ENCODE measurements around the gene RSBN1L. TPM values are rescaled to one million over a fixed set of nuclear protein-coding genes. Genes with fewer than 3 reads are reported as not detected.
"Not testable (repeated sequence)": the region's sequence is repeated elsewhere in the genome, so short reads cannot be mapped to it uniquely, and the experiment has no call there.

Gene RSBN1L
- total and polyA plus RNA-seq, 2 experiments from 2014 or later: 4.8 to 19.2 TPM

DNA sequence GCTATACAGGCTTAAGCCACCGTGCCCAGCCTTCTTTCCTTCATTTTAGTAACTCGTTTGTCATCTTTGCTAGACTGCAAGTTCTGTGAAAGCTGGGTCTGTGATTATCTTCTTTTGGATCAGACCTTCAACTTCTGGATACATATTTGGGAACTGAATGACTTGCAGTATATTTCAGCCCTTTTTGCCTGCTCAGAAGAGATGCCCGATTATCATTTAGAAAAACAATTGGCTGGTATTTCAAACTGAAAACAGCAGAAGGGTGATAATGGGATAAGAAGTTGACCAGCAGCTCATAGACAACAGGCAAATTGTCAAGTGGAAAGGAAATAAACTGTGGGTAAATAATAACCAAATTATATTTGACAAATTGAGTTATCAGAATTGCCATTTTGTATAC, 14.6 kb downstream of the RSBN1L start:
- 92% methylated on average over 3 of the region's 3 CpGs for WGBS (ENCODE audit: low lambda C conversion rate, missing lambda C conversion rate)
- Histone ChIP-seq H3K79me2 (peaks cover 98% of the 10 kb centered on the region), H2AFZ (no peak overlapping the region), H3K27me3 (no peaks in the 10 kb centered on the region), H3K4me3 (no peak overlapping the region), H3K36me3 (replicated peaks; ENCODE audit: insufficient read depth, low read depth) (no peaks in the 10 kb centered on the region), H3K4me1 (ENCODE audit: insufficient read depth) (no peaks in the 10 kb centered on the region), H3K9me3 (ENCODE audit: low read depth) (no peaks in the 10 kb centered on the region), H3K9me2 (replicated peaks; ENCODE audit: insufficient read depth) (no peaks in the 10 kb centered on the region), H3K27ac (no peak overlapping the region), H3K4me2 (no peak overlapping the region), H4K20me1 (ENCODE audit: insufficient read depth, poor library complexity, severe bottlenecking) (peaks cover 5% of the 10 kb centered on the region)
- TF ChIP-seq EZH2 (IDR thresholded peaks at IDR 0.05; ENCODE audit: borderline replicate concordance): no peak
- TF ChIP-seq EZH2phosphoT487 (IDR thresholded peaks at IDR 0.05; ENCODE audit: low read depth, severe bottlenecking, unreplicated experiment): no peak
- TF ChIP-seq, protein P1, sequence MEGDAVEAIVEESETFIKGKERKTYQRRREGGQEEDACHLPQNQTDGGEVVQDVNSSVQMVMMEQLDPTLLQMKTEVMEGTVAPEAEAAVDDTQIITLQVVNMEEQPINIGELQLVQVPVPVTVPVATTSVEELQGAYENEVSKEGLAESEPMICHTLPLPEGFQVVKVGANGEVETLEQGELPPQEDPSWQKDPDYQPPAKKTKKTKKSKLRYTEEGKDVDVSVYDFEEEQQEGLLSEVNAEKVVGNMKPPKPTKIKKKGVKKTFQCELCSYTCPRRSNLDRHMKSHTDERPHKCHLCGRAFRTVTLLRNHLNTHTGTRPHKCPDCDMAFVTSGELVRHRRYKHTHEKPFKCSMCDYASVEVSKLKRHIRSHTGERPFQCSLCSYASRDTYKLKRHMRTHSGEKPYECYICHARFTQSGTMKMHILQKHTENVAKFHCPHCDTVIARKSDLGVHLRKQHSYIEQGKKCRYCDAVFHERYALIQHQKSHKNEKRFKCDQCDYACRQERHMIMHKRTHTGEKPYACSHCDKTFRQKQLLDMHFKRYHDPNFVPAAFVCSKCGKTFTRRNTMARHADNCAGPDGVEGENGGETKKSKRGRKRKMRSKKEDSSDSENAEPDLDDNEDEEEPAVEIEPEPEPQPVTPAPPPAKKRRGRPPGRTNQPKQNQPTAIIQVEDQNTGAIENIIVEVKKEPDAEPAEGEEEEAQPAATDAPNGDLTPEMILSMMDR (IDR thresholded peaks at IDR 0.05; ENCODE audit: poor library complexity): no peak
- DNase-seq (ENCODE audit: low spot score): no peak

DNA sequence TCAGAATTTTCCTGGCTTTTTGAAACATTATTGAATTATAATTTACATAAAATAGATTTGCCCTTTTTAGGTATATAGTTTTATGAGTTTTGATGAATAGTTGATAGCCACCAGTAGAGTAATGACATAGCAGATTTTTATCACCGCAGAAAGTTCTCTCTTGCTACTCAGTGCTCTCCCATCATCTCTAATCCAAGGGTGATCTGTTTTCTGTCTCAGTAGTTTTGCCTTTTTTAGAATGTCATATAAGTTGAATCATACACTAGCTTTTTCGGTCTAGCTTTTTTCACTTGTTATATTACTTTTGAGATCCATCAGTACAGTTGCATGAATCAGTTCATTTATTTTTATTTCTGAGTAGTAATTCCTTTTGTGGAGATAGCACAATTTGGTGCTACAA, 17.9 kb downstream of the RSBN1L start:
- Histone ChIP-seq H3K4me3 (no peak overlapping the region), H3K27me3 (no peaks in the 10 kb centered on the region), H4K20me1 (ENCODE audit: insufficient read depth, poor library complexity, severe bottlenecking) (peaks cover 25% of the 10 kb centered on the region), H3K9me2 (replicated peaks; ENCODE audit: insufficient read depth) (no peaks in the 10 kb centered on the region), H3K27ac (no peak overlapping the region), H3K4me1 (ENCODE audit: insufficient read depth) (no peaks in the 10 kb centered on the region), H2AFZ (no peak overlapping the region), H3K4me2 (no peak overlapping the region), H3K9me3 (ENCODE audit: low read depth) (no peaks in the 10 kb centered on the region), H3K79me2 (peaks cover 99% of the 10 kb centered on the region), H3K36me3 (replicated peaks; ENCODE audit: insufficient read depth, low read depth) (no peaks in the 10 kb centered on the region)
- no peak for TF ChIP-seq EZH2 (IDR thresholded peaks at IDR 0.05; ENCODE audit: borderline replicate concordance)
- TF ChIP-seq, protein P1 (IDR thresholded peaks at IDR 0.05; ENCODE audit: poor library complexity): no peak
- no peak for TF ChIP-seq EZH2phosphoT487 (IDR thresholded peaks at IDR 0.05; ENCODE audit: low read depth, severe bottlenecking, unreplicated experiment)
- no peak for DNase-seq (ENCODE audit: low spot score)
- WGBS (ENCODE audit: low lambda C conversion rate, missing lambda C conversion rate): 72% methylated on average over 2 of the region's 2 CpGs

DNA sequence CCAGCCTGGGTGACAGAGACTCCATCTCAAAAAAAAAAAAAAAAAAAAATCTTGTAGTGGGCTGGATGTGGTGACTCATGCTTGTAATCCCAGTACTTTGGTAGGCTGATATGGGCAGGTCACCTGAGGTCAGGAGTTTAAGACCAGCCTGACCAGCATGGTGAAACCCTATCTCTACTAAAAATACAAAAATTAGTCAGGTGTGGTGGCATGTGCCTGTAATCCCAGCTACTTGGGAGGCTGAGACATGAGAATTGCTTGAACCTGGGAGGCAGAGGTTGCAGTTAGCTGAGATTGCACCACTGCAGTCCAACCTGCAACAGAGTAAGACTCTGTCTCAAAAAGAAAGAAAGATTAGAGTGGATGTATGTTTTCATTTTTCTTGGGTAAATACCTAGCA, 18.7 kb downstream of the RSBN1L start:
- peaks cover 99% of the 10 kb centered on the region for H3K79me2 ChIP-seq
- H4K20me1 ChIP-seq (ENCODE audit: insufficient read depth, poor library complexity, severe bottlenecking): peaks cover 32% of the 10 kb centered on the region
- H3K4me1 ChIP-seq (ENCODE audit: insufficient read depth): not testable (repeated sequence)

DNA sequence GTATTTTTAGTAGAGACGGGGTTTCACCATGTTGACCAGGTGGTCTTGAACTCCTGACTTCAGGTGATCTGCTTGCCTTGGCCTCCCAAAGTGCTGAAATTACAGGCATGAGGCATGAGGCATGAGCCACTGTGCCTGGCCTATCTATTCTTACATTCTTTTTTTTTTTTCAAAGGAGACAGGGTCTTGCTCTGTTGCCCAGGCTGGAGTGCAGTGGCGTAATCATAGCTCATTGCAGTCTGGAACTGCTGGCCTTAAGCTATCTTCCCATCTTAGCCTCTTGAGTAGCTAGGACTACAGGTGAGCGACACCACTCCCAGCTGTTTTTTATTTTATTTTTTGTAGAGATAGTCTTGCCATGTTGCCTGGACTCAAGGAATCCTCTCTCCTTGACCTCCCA, 20.5 kb downstream of the RSBN1L start:
- 97% methylated on average over 3 of the region's 3 CpGs for WGBS (ENCODE audit: low lambda C conversion rate, missing lambda C conversion rate)
- Histone ChIP-seq H3K36me3 (replicated peaks; ENCODE audit: insufficient read depth, low read depth) (no peaks in the 10 kb centered on the region), H3K4me2 (no peak overlapping the region), H3K4me1 (ENCODE audit: insufficient read depth) (no peaks in the 10 kb centered on the region), H3K27me3 (no peaks in the 10 kb centered on the region), H3K9me3 (ENCODE audit: low read depth) (no peaks in the 10 kb centered on the region), H3K4me3 (no peak overlapping the region), H3K27ac (no peak overlapping the region), H3K79me2 (peaks cover 99% of the 10 kb centered on the region), H3K9me2 (replicated peaks; ENCODE audit: insufficient read depth) (no peaks in the 10 kb centered on the region), H4K20me1 (ENCODE audit: insufficient read depth, poor library complexity, severe bottlenecking) (peaks cover 33% of the 10 kb centered on the region), H2AFZ (no peak overlapping the region)
- TF ChIP-seq, protein P1 (IDR thresholded peaks at IDR 0.05; ENCODE audit: poor library complexity): no peak
- DNase-seq (ENCODE audit: low spot score): no peak

More for the DNA sequence above, 18.7 kb downstream of the RSBN1L start:
- H3K4me3 ChIP-seq; H3K36me3 ChIP-seq (replicated peaks; ENCODE audit: insufficient read depth, low read depth); H3K4me2 ChIP-seq; H3K27me3 ChIP-seq; H3K9me2 ChIP-seq (replicated peaks; ENCODE audit: insufficient read depth); DNase-seq (ENCODE audit: low spot score); H3K9me3 ChIP-seq (ENCODE audit: low read depth); H2AFZ ChIP-seq; H3K27ac ChIP-seq: not testable (repeated sequence)

DNA sequence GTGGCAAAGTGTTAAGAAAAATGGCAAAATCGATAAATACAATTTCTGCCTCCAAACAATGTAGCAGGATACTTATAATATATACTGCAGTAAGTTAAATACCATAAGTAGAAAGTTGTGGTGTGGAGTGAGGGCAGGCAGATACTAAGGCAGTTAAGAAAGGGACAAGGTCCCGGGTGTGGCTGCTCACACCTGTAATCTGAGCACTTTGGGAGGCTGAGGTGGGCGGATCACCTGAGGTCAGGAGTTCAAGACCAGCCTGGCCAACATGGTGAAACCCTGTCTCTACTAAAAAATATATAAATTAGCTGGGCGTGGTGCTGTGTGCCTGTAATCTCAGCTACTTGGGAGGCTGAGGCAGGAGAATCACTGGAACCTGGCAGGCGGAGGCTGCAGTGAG, 21.3 kb downstream of the RSBN1L start:
- WGBS (ENCODE audit: low lambda C conversion rate, missing lambda C conversion rate): 97% methylated on average over 5 of the region's 5 CpGs
- not testable (repeated sequence) for H3K36me3 ChIP-seq (replicated peaks; ENCODE audit: insufficient read depth, low read depth); H3K27me3 ChIP-seq; H3K4me2 ChIP-seq; H3K4me3 ChIP-seq; H3K4me1 ChIP-seq (ENCODE audit: insufficient read depth); DNase-seq (ENCODE audit: low spot score); H2AFZ ChIP-seq; H3K9me3 ChIP-seq (ENCODE audit: low read depth); H3K27ac ChIP-seq; H3K9me2 ChIP-seq (replicated peaks; ENCODE audit: insufficient read depth)
- Histone ChIP-seq H3K79me2 (peaks cover 99% of the 10 kb centered on the region), H4K20me1 (ENCODE audit: insufficient read depth, poor library complexity, severe bottlenecking) (peaks cover 40% of the 10 kb centered on the region)
